Gastrocnemius medialis (tissue), 4 donors: ENCODE data around the gene DMXL1.

Source experiments
- POLR2A ChIP-seq, 2 donors: fragments of 450-650 bp; IDR thresholded peaks; one replicate each; pipeline ENCODE4 v1.6.1; 2017; ENCODE audit warnings: antibody characterized with exemption in 2 of 2, mild to moderate bottlenecking in 2 of 2, moderate library complexity in 2 of 2
- TF ChIP-seq, protein P1 (sequence below), 5 experiments: fragments of 450-650 bp in 3 of 5; fragments of 200-600 bp in 2 of 5; sonication (generic) in 2 of 5; IDR thresholded peaks in 4 of 5; conservative IDR thresholded peaks in 1 of 5; 1 replicate in 4 of 5; 2 replicates in 1 of 5; pipeline ENCODE4 v1.5.1; 2016 to 2019; ENCODE audit warnings: antibody characterized with exemption in 5 of 5, mild to moderate bottlenecking in 3 of 5, moderate library complexity in 3 of 5

DNA sequence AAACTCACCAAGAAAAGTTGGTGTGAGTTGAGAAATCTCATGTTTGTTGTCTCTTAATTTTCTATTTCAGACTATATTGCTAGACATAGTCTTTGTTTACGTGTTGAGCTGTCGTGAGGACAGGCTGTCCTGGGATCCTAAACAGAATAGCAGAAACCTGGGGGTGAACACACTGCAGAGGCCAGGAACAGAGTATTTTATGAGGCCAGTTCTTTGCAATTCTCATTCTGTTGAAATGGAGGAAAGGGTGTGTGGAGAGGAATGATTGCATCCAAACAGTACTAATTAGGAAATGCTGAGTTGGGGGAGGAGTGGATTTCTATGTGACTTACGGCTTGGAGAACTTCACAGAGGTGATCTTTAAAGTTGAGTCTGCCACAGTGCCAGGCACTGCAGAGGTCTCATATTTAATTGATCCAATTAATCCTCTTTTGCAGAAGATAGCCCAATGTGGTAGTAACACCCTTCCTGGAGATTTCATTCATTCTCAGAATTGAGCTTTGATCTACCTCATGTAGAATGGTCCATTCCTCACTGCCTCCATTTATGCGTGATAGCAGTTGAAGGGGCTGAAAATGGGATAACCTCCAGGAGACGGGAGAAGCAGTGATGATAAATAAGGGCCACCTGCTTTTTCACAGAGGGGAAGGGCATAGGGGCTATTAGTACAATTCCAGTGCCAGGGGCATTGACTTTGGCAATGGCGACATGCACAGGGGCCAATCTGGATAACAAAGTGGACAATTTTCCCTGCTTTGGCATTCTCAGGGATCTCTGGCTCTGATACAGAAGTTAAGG lies 200.3 kb downstream of the DMXL1 start:
- TF ChIP-seq, protein P1, sequence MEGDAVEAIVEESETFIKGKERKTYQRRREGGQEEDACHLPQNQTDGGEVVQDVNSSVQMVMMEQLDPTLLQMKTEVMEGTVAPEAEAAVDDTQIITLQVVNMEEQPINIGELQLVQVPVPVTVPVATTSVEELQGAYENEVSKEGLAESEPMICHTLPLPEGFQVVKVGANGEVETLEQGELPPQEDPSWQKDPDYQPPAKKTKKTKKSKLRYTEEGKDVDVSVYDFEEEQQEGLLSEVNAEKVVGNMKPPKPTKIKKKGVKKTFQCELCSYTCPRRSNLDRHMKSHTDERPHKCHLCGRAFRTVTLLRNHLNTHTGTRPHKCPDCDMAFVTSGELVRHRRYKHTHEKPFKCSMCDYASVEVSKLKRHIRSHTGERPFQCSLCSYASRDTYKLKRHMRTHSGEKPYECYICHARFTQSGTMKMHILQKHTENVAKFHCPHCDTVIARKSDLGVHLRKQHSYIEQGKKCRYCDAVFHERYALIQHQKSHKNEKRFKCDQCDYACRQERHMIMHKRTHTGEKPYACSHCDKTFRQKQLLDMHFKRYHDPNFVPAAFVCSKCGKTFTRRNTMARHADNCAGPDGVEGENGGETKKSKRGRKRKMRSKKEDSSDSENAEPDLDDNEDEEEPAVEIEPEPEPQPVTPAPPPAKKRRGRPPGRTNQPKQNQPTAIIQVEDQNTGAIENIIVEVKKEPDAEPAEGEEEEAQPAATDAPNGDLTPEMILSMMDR (IDR thresholded peaks at IDR 0.05 in 4 of 5, conservative IDR thresholded peaks at IDR 0.05 in 1 of 5) = no peak
- TF ChIP-seq POLR2A (IDR thresholded peaks at IDR 0.05) = no peak
